ENCODE data around the gene FAM168A. TPM values are rescaled to one million over a fixed set of nuclear protein-coding genes. Genes with fewer than 3 reads are reported as not detected.

FAM168A gene
- total and polyA plus RNA-seq, 9 of the 15 experiments (the other 6 are each of a cell fraction or from before 2014, with no cell fraction given): 0.44 to 7.2 (median 2.9) TPM

GRCh38 chr11:73409431-73409830 lies 188.5 kb downstream of the FAM168A start (continued):
- TF ChIP-seq ZNF407 (IDR thresholded peaks at IDR 0.05; ENCODE audit: low read depth): no peak
- no peak for TF ChIP-seq NFIX (CRISPR knock-in tag; IDR thresholded peaks at IDR 0.05; ENCODE audit: low read depth)
- TF ChIP-seq TCF7L2 (IDR thresholded peaks at IDR 0.05; ENCODE audit: low read depth, low read length): no peak
